ENCODE data around the gene KIFAP3. TPM values are rescaled to one million over a fixed set of nuclear protein-coding genes. Genes with fewer than 3 reads are reported as not detected.

Gene KIFAP3
- total and polyA plus RNA-seq, 2 of the 8 experiments (the other 6 are each of a cell fraction or from before 2014, with no cell fraction given), result 1.3 to 3.2 TPM

DNA sequence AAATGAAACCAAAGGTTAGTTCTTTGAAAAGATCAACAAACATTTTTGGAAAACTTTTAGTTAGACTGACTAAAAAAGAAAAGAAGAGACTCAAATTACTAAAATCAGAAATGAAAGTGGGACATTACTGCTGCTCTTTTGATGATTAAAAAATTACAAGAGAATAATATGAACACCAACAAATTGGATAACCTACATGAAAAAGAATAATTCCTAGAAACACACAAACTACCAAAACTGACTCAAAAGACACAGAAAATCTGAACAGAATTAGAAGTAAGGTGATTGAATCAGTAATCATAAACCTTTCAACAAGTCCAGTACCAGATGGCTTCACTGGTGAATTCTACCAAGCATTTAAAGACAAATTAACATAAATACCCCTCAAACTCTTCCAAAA, 5.6 kb downstream of the KIFAP3 start:
- no peaks in the 10 kb centered on the region for H3K27me3 ChIP-seq (replicated peaks in 1 of 4; ENCODE audit: control insufficient read depth in 3 of 4, extremely low read depth in 1 of 4, insufficient read depth in 3 of 4, low read length in 3 of 4)
- H4K5ac ChIP-seq (ENCODE audit: insufficient read length, low read depth, low read length), result no peak overlapping the region
- no peak overlapping the region for H4K91ac ChIP-seq (replicated peaks; ENCODE audit: insufficient read length, low read length)
- H4K20me1 ChIP-seq (replicated peaks in 1 of 2; ENCODE audit: control insufficient read depth in 1 of 2, insufficient read depth in 2 of 2, low read length in 2 of 2), result no peaks in the 10 kb centered on the region
- no peaks in the 10 kb centered on the region for H3K79me2 ChIP-seq (ENCODE audit: control insufficient read depth in 1 of 2, insufficient read depth in 2 of 2, low read length in 2 of 2)
- FAIRE-seq (no peak), DNase-seq (ENCODE audit: low read depth in 1 of 2, low spot score in 2 of 2) (no peak)
- no peak overlapping the region for H3K56ac ChIP-seq (replicated peaks; ENCODE audit: insufficient read length, low read depth, low read length)
- H2BK20ac ChIP-seq (ENCODE audit: low read length), result no peak overlapping the region
- no peak overlapping the region for H2AK5ac ChIP-seq (ENCODE audit: low read depth, low read length)
- no peak overlapping the region for H3K18ac ChIP-seq (ENCODE audit: extremely low read depth, low read length)
- TF ChIP-seq RNF2 (IDR thresholded peaks at IDR 0.05; ENCODE audit: borderline replicate concordance, low read depth, low read length, missing control alignments, poor library complexity, severe bottlenecking), result no peak
- H3K14ac ChIP-seq (ENCODE audit: insufficient read length), result no peak overlapping the region
- H3K23ac ChIP-seq (ENCODE audit: insufficient read length), result no peak overlapping the region
- no peaks in the 10 kb centered on the region for H3K36me3 ChIP-seq (ENCODE audit: control insufficient read depth in 2 of 4, insufficient read depth in 4 of 4, low read length in 3 of 4)
- H2BK12ac ChIP-seq (ENCODE audit: low read depth, low read length), result no peak overlapping the region
- no peak overlapping the region for H2AFZ ChIP-seq (ENCODE audit: low read length)
- no peaks in the 10 kb centered on the region for H3K79me1 ChIP-seq (ENCODE audit: low read depth, low read length)
- H3K4me1 ChIP-seq (replicated peaks in 1 of 4; ENCODE audit: control insufficient read depth in 3 of 4, insufficient read depth in 4 of 4, low read length in 3 of 4), result no peaks in the 10 kb centered on the region
- no peak overlapping the region for H4K8ac ChIP-seq (ENCODE audit: extremely low read depth, insufficient read depth, low read length)
- H3K4ac ChIP-seq (replicated peaks; ENCODE audit: insufficient read length, low read depth, low read length), result no peak overlapping the region
- H3K4me3 ChIP-seq (ENCODE audit: extremely low read depth in 1 of 4, insufficient read depth in 2 of 4, low read depth in 3 of 4, low read length in 4 of 4), result no peak overlapping the region
- no peak overlapping the region for H2BK15ac ChIP-seq (ENCODE audit: low read length)
- no peak overlapping the region for H2BK5ac ChIP-seq (ENCODE audit: low read depth, low read length)
- no peak overlapping the region for H3K27ac ChIP-seq (ENCODE audit: low read depth, low read length)
- CTCF ChIA-PET (ENCODE audit: partially characterized antibody), result no interaction called here
- no peaks in the 10 kb centered on the region for H3K9me3 ChIP-seq (ENCODE audit: insufficient read depth in 2 of 2, low read depth in 1 of 2, low read length in 1 of 2)
- POLR2A ChIA-PET (ENCODE audit: partially characterized antibody), result no interaction called here
- no peak overlapping the region for H3K9ac ChIP-seq (replicated peaks in 1 of 4; ENCODE audit: extremely low read depth in 1 of 4, low read depth in 3 of 4, low read length in 3 of 4)
- no peak overlapping the region for H2BK120ac ChIP-seq (replicated peaks; ENCODE audit: low read depth, low read length)
- H3K4me2 ChIP-seq (ENCODE audit: insufficient read depth in 1 of 2, low read depth in 2 of 2, low read length in 2 of 2), result no peak overlapping the region
- H3K23me2 ChIP-seq (ENCODE audit: low read depth, low read length), result no peaks in the 10 kb centered on the region

All from H1 (cell line).